Astrocyte (in vitro differentiated cells and primary cell): Measurements from ENCODE around the gene CSRP2. TPM values are rescaled to one million over a fixed set of nuclear protein-coding genes. Genes with fewer than 3 reads are reported as not detected.

Experiments
- DNase-seq: peaks from one replicate; pipeline ENCODE4 v3.0.0-alpha.2; 2010; ENCODE audit warnings: low read depth
- FAIRE-seq: peaks from 2 replicates; lab custom pipeline; 2011; peaks lifted over from hg19 to GRCh38; lab: Jason Lieb, UNC
- H2AFZ ChIP-seq: 2 replicates; pipeline ENCODE4 v1.6.0; 2012; ENCODE audit warnings: low read depth, low read length, inconsistent platforms
- H3K27ac ChIP-seq: 2 replicates; pipeline ENCODE4 v1.5.1; 2011; ENCODE audit warnings: low read depth, low read length, inconsistent platforms
- H3K27me3 ChIP-seq: 2 replicates; pipeline ENCODE4 v1.6.0; 2011; ENCODE audit warnings: low read length, inconsistent platforms; ENCODE audit not compliant: insufficient read depth
- H3K36me3 ChIP-seq: 2 replicates; pipeline ENCODE4 v1.5.1; 2011; ENCODE audit warnings: low read length, inconsistent platforms; ENCODE audit not compliant: insufficient read depth
- H3K4me1 ChIP-seq: 2 replicates; pipeline ENCODE4 v1.5.1; 2011; ENCODE audit warnings: low read length, inconsistent platforms; ENCODE audit not compliant: insufficient read depth
- H3K4me2 ChIP-seq: 2 replicates; pipeline ENCODE4 v1.6.0; 2012; ENCODE audit warnings: low read length, inconsistent platforms
- H3K4me3 ChIP-seq: 2 replicates; pipeline ENCODE4 v1.5.1; 2011; ENCODE audit warnings: low read depth, mild to moderate bottlenecking, low read length, inconsistent platforms; ENCODE audit not compliant: insufficient read depth
- H3K79me2 ChIP-seq: 2 replicates; pipeline ENCODE4 v1.6.0; 2012; ENCODE audit warnings: mild to moderate bottlenecking, low read length, inconsistent platforms; ENCODE audit not compliant: insufficient read depth
- H3K9ac ChIP-seq: 2 replicates; pipeline ENCODE4 v1.6.0; 2012; ENCODE audit warnings: mild to moderate bottlenecking, low read length, inconsistent platforms
- H3K9me3 ChIP-seq: 2 replicates; pipeline ENCODE4 v1.5.1; 2012; ENCODE audit warnings: low read depth, mild to moderate bottlenecking, low read length, inconsistent platforms; ENCODE audit not compliant: insufficient read depth
- H4K20me1 ChIP-seq: 2 replicates; pipeline ENCODE4 v1.6.0; 2012; ENCODE audit warnings: low read length, inconsistent platforms; ENCODE audit not compliant: insufficient read depth
- H3K27ac Mint-ChIP-seq: one replicate; pipeline ENCODE4 v1.8.0; 2021; ENCODE audit warnings: mild to moderate bottlenecking, mixed read lengths; ENCODE audit not compliant: unreplicated experiment
- H3K27me3 Mint-ChIP-seq: one replicate; pipeline ENCODE4 v1.8.0; 2021; ENCODE audit warnings: low read depth, mixed read lengths; ENCODE audit not compliant: unreplicated experiment
- H3K36me3 Mint-ChIP-seq: one replicate; pipeline ENCODE4 v1.8.0; 2021; ENCODE audit warnings: low read depth, mixed read lengths; ENCODE audit not compliant: unreplicated experiment
- H3K4me1 Mint-ChIP-seq: one replicate; pipeline ENCODE4 v1.8.0; 2021; ENCODE audit warnings: low read depth, mixed read lengths; ENCODE audit not compliant: unreplicated experiment
- H3K4me3 Mint-ChIP-seq: one replicate; pipeline ENCODE4 v1.8.0; 2021; ENCODE audit warnings: mild to moderate bottlenecking, moderate library complexity, mixed read lengths; ENCODE audit not compliant: unreplicated experiment
- H3K9me3 Mint-ChIP-seq: one replicate; pipeline ENCODE4 v1.8.0; 2021; ENCODE audit warnings: mild to moderate bottlenecking, mixed read lengths; ENCODE audit not compliant: unreplicated experiment
- CTCF ChIP-seq: IDR thresholded peaks from 2 replicates; pipeline ENCODE4 v1.5.1; 2011; ENCODE audit warnings: low read depth, mild to moderate bottlenecking, inconsistent platforms, low read length, moderate library complexity; ENCODE audit not compliant: insufficient read depth
- EZH2 ChIP-seq: IDR thresholded peaks from 2 replicates; pipeline ENCODE4 v1.6.1; 2012; ENCODE audit warnings: mild to moderate bottlenecking, low read length, inconsistent platforms; ENCODE audit not compliant: insufficient read depth
- total RNA-seq: library from RNA; stranded (reverse); gene quantifications from 2 replicates; pipeline ENCODE4 v1.2.1, GENCODE V29; 2021

Gene CSRP2
- total RNA-seq, 1 donor from 2014 or later: 265 TPM

- no peak for TF ChIP-seq CTCF
- TF ChIP-seq EZH2: no peak
- no peak for DNase-seq
Measured at GRCh38 chr12:76899522-76899921, 20.7 kb upstream of the CSRP2 start.

GRCh38 chr12:76898442-76898841, 19.6 kb upstream of the CSRP2 start:
- H3K4me1 ChIP-seq: no peaks in the 10 kb centered on the region
- no peak for FAIRE-seq
- DNase-seq: no peak
- H3K27ac Mint-ChIP-seq: no peak overlapping the region
- H3K27me3 Mint-ChIP-seq: no peaks in the 10 kb centered on the region
- H3K79me2 ChIP-seq: no peaks in the 10 kb centered on the region
- no peaks in the 10 kb centered on the region for H4K20me1 ChIP-seq
- H3K4me2 ChIP-seq: no peak overlapping the region
- no peak overlapping the region for H3K9ac ChIP-seq
- no peaks in the 10 kb centered on the region for H3K4me1 Mint-ChIP-seq
- no peaks in the 10 kb centered on the region for H3K9me3 ChIP-seq
- H3K4me3 ChIP-seq: no peak overlapping the region
- H3K27ac ChIP-seq: no peak overlapping the region
- no peaks in the 10 kb centered on the region for H3K36me3 ChIP-seq
- peaks cover 1% of the 10 kb centered on the region for H3K36me3 Mint-ChIP-seq
- H2AFZ ChIP-seq: no peak overlapping the region
- H3K4me3 Mint-ChIP-seq: no peak overlapping the region
- H3K27me3 ChIP-seq: no peaks in the 10 kb centered on the region
- TF ChIP-seq CTCF: no peak
- no peak for TF ChIP-seq EZH2
- H3K9me3 Mint-ChIP-seq: peaks cover 19% of the 10 kb centered on the region

More at GRCh38 chr12:76899522-76899921, 20.7 kb upstream of the CSRP2 start:
- Mint-ChIP-seq H3K27ac (no peak overlapping the region), H3K4me1 (no peaks in the 10 kb centered on the region), H3K36me3 (peaks cover 1% of the 10 kb centered on the region), H3K9me3 (peaks cover 11% of the 10 kb centered on the region), H3K27me3 (no peaks in the 10 kb centered on the region), H3K4me3 (no peak overlapping the region)
- H2AFZ ChIP-seq: no peak overlapping the region
- no peaks in the 10 kb centered on the region for H3K27me3 ChIP-seq
- H3K9me3 ChIP-seq: no peaks in the 10 kb centered on the region
- FAIRE-seq: no peak
- no peak overlapping the region for H3K4me3 ChIP-seq
- no peak overlapping the region for H3K9ac ChIP-seq
- H3K4me2 ChIP-seq: no peak overlapping the region
- H3K4me1 ChIP-seq: no peaks in the 10 kb centered on the region
- H3K27ac ChIP-seq: no peak overlapping the region
- H4K20me1 ChIP-seq: no peaks in the 10 kb centered on the region
- no peaks in the 10 kb centered on the region for H3K79me2 ChIP-seq
- no peaks in the 10 kb centered on the region for H3K36me3 ChIP-seq

GRCh38 chr12:76896274-76896673, 17.5 kb upstream of the CSRP2 start:
- Mint-ChIP-seq H3K4me3 (no peak overlapping the region), H3K36me3 (peaks cover 1% of the 10 kb centered on the region), H3K27me3 (no peaks in the 10 kb centered on the region), H3K27ac (no peak overlapping the region), H3K9me3 (peaks cover 22% of the 10 kb centered on the region), H3K4me1 (no peaks in the 10 kb centered on the region)
- no peaks in the 10 kb centered on the region for H4K20me1 ChIP-seq
- no peaks in the 10 kb centered on the region for H3K79me2 ChIP-seq
- H3K9ac ChIP-seq: no peak overlapping the region
- H3K9me3 ChIP-seq: no peaks in the 10 kb centered on the region
- no peak overlapping the region for H3K27ac ChIP-seq
- no peak overlapping the region for H3K4me3 ChIP-seq
- H3K27me3 ChIP-seq: no peaks in the 10 kb centered on the region
- no peak overlapping the region for H2AFZ ChIP-seq
- no peaks in the 10 kb centered on the region for H3K36me3 ChIP-seq
- DNase-seq (no peak), FAIRE-seq (no peak)
- no peaks in the 10 kb centered on the region for H3K4me1 ChIP-seq
- TF ChIP-seq CTCF (no peak), EZH2 (no peak)
- no peak overlapping the region for H3K4me2 ChIP-seq
